OCI-LY7 (cell line): ENCODE results near the gene MED20. TPM values are rescaled to one million over a fixed set of nuclear protein-coding genes. Genes with fewer than 3 reads are reported as not detected.

Source experiments
- BruUV-seq: library from RNA; stranded (reverse); fragments of 400-500 nt; replicated peaks from 2 replicates; lab custom pipeline; 2021; lab: Mats Ljungman, UMichigan
- CTCF ChIA-PET: fragments of 300-600 bp; sonication (Branson Sonifier 250); formaldehyde crosslinking; loops from one replicate; lab custom pipeline; 2022; ENCODE audit warnings: antibody characterized with exemption; ENCODE audit not compliant: unreplicated experiment; lab: Charles Lee
- POLR2A ChIA-PET: fragments of 300-600 bp; sonication (Branson Sonifier 250); formaldehyde crosslinking; loops from one replicate; lab custom pipeline; 2022; ENCODE audit warnings: antibody characterized with exemption; lab: Charles Lee
- DNase-seq: peaks from one replicate; pipeline ENCODE4 v3.0.0-alpha.2; 2015; ENCODE audit warnings: low spot score
- H2AFZ ChIP-seq: fragments of 200-600 bp; sonication (generic), shearing (Covaris generic); 2 replicates; pipeline ENCODE4 v1.6.1; 2014; ENCODE audit warnings: mild to moderate bottlenecking, antibody characterized with exemption, low read length, moderate library complexity
- H3K27ac ChIP-seq: fragments of 200-600 bp; sonication (generic); 2 replicates; pipeline ENCODE4 v1.5.1; 2014; ENCODE audit warnings: mixed run types, low read depth, mild to moderate bottlenecking, moderate library complexity, low read length, inconsistent platforms; ENCODE audit not compliant: poor library complexity, severe bottlenecking
- H3K36me3 ChIP-seq: fragments of 200-600 bp; sonication (generic); 2 replicates; pipeline ENCODE4 v1.6.1; 2014; ENCODE audit warnings: mild to moderate bottlenecking, antibody characterized with exemption, low read length, moderate library complexity, mixed read lengths; ENCODE audit not compliant: insufficient read depth
- H3K4me1 ChIP-seq: fragments of 200-600 bp; sonication (generic); 2 replicates; pipeline ENCODE4 v1.5.1; 2014; ENCODE audit warnings: mild to moderate bottlenecking, low read length; ENCODE audit not compliant: insufficient read depth, poor library complexity, severe bottlenecking
- H3K4me2 ChIP-seq: fragments of 200-600 bp; sonication (generic); 2 replicates; pipeline ENCODE4 v1.6.1; 2014; ENCODE audit warnings: mild to moderate bottlenecking, low read length
- H3K4me3 ChIP-seq: fragments of 200-600 bp; sonication (generic); 2 replicates; pipeline ENCODE4 v1.5.1; 2014; ENCODE audit warnings: mild to moderate bottlenecking, low read depth, low read length; ENCODE audit not compliant: poor library complexity, severe bottlenecking
- H3K79me2 ChIP-seq: fragments of 200-600 bp; sonication (generic); 2 replicates; pipeline ENCODE4 v1.6.1; 2016; ENCODE audit warnings: low read depth, mild to moderate bottlenecking, low read length, moderate library complexity, mixed read lengths; ENCODE audit not compliant: insufficient read depth
- H3K9me2 ChIP-seq: fragments of 200-600 bp; sonication (generic); 2 replicates; pipeline ENCODE4 v1.6.1; 2016; ENCODE audit warnings: mild to moderate bottlenecking, low read length, mixed read lengths; ENCODE audit not compliant: insufficient read depth
- H3K9me3 ChIP-seq: fragments of 200-600 bp; sonication (generic); 2 replicates; pipeline ENCODE4 v1.6.1; 2014; ENCODE audit warnings: mild to moderate bottlenecking, mixed run types, low read length, mixed read lengths
- H4K20me1 ChIP-seq: fragments of 200-600 bp; sonication (generic); 2 replicates; pipeline ENCODE4 v1.6.1; 2014; ENCODE audit warnings: mild to moderate bottlenecking, antibody characterized with exemption, low read length, moderate library complexity, mixed read lengths; ENCODE audit not compliant: insufficient read depth
- CTCF ChIP-seq: fragments of 200-600 bp; sonication (generic); conservative IDR thresholded peaks from 2 replicates; pipeline ENCODE4 v1.5.1; 2014; ENCODE audit warnings: mild to moderate bottlenecking, antibody characterized with exemption, low read length, moderate library complexity, mixed read lengths
- EZH2phosphoT487 ChIP-seq: fragments of 200-600 bp; sonication (generic); IDR thresholded peaks from 2 replicates; pipeline ENCODE4 v1.6.1; 2018; ENCODE audit warnings: low read depth, borderline replicate concordance, mild to moderate bottlenecking, mixed run types, antibody characterized with exemption, low read length, moderate library complexity, mixed read lengths
- intact Hi-C: fragments of 100-400 bp; cut with micrococcal nuclease; formaldehyde crosslinking; loops from one replicate; pipeline ENCODE4 v1.10.0; 2022; ENCODE audit not compliant: unreplicated experiment
- total RNA-seq, 2 experiments: library from RNA; depleted of rRNA in 1 of 2; stranded (reverse); fragments of >200 nt in 1 of 2; shearing (Covaris generic) in 1 of 2; gene quantifications; 2 replicates each; pipeline ENCODE4 v1.2.3, GENCODE V29; 2014 to 2022

MED20 gene
- total RNA-seq, 2 experiments from 2014 or later: 30.7 to 35.2 TPM

- Histone ChIP-seq H3K4me2 (no peak overlapping the region), H3K4me3 (no peak overlapping the region), H3K9me3 (no peaks in the 10 kb centered on the region), H3K36me3 (no peaks in the 10 kb centered on the region), H3K27ac (no peak overlapping the region), H4K20me1 (no peaks in the 10 kb centered on the region), H2AFZ (no peak overlapping the region), H3K79me2 (no peaks in the 10 kb centered on the region), H3K4me1 (peaks cover 9% of the 10 kb centered on the region), H3K9me2 (no peaks in the 10 kb centered on the region)
- intact Hi-C loops: no loop called here
- ChIA-PET POLR2A (interaction anchor here (0.5 to 2.3 kb wide), 6 partner anchors 8 to 213 kb away, joined by 3 to 6 read pairs (median 4); no protein-coding TSS in a partner anchor), CTCF (interaction anchor here (1.0 kb wide), 1 partner anchor 44 kb away, joined by 3 read pairs; no protein-coding TSS in a partner anchor)
- TF ChIP-seq EZH2phosphoT487: no peak
- no peak for TF ChIP-seq CTCF
- no peak for DNase-seq
- BruUV-seq: no TSS peak
These were observed 46.7 kb upstream of the MED20 start for GRCh38 chr6:41967312-41968287.

- intact Hi-C loops: no loop called here
- Histone ChIP-seq H3K9me2 (no peaks in the 10 kb centered on the region), H3K4me2 (no peak overlapping the region), H3K79me2 (no peaks in the 10 kb centered on the region), H4K20me1 (no peaks in the 10 kb centered on the region), H3K4me3 (no peak overlapping the region), H3K9me3 (no peaks in the 10 kb centered on the region), H3K36me3 (no peaks in the 10 kb centered on the region), H2AFZ (no peak overlapping the region), H3K27ac (no peak overlapping the region), H3K4me1 (peaks cover 9% of the 10 kb centered on the region)
- DNase-seq: no peak
- CTCF ChIA-PET: no interaction called here
- BruUV-seq: no TSS peak
- POLR2A ChIA-PET: interaction anchor here (0.7 to 2.3 kb wide), 2 partner anchors 9 to 23 kb away, joined by 3 to 6 read pairs; no protein-coding TSS in a partner anchor
- no peak for TF ChIP-seq EZH2phosphoT487
- no peak for TF ChIP-seq CTCF
These were observed 46.0 kb upstream of the MED20 start for GRCh38 chr6:41966961-41967311.
